GM12892 (cell line): ENCODE results near the gene FSD2.

Experiments
- POLR2A ChIP-seq: IDR thresholded peaks from 2 replicates; pipeline ENCODE4 v1.6.1; 2011; ENCODE audit warnings: low read depth, low read length, control low read depth
- POLR2AphosphoS5 ChIP-seq: IDR thresholded peaks from 2 replicates; pipeline ENCODE4 v1.6.1; 2011; ENCODE audit warnings: low read depth, low read length, control low read depth
- TAF1 ChIP-seq: IDR thresholded peaks from 2 replicates; pipeline ENCODE4 v1.6.1; 2011; ENCODE audit warnings: low read depth, mild to moderate bottlenecking, control low read depth, low read length, borderline replicate concordance

DNA sequence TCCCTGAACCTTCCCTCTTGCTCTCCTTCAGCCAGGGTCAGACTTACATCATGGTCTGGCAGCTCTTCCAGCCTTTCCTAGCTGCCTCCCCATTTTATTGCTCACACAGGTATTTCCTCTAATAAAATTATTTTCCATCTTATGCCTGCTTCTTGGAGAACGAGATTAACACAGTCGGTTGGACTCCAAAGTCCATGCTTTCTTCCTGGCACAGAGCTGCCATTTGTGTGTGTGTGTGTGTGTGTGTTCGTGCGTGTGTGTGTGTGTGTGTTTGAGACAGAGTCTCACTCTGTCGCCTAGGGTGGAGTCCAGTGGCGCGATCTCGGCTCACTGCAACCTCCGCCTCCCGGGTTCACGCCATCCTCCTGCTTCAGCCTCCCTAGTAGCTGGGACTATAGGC lies 15.5 kb downstream of the FSD2 start:
- no peak for TF ChIP-seq POLR2AphosphoS5
- TF ChIP-seq TAF1 = no peak
- TF ChIP-seq POLR2A = no peak
